ENCODE measurements around the gene ZBP1.

Gene ZBP1

DNA sequence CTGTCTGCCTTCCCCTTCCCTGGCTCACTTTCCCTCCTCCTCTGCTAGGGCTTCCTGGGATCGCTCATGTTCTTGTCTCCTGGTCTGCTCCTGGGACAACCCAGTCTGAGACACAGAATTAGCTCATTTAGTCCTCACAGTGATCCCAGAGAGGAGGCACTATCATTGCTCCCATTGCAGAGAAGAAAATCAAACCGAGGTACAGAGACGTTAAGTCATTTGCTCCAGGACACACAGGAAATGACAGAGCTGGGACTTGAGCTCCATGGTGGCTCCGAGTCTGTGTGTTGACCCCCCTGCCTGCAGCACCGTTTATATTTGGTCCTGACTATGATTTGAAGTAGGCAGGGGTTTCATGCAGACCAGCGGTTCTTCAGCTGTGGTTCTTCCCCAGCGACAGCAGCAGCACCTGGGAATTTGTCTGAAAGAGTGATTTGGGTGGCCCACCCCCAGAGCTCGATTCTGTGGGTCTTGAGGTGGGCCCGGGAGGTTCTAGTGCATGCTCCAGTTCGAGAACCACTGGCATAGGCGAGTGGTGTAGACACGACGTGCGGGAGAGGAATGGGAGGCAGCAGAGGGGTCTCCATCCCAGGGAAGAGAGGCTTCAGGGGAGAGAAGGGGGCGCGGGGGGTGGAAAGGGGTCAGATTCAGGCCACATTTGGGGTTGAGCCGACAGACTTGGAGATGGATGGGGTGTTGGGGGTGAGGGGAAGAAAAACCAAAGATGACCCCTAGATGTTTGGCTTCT is 34.6 kb downstream of the ZBP1 start:
- no peak for DNase-seq

DNA sequence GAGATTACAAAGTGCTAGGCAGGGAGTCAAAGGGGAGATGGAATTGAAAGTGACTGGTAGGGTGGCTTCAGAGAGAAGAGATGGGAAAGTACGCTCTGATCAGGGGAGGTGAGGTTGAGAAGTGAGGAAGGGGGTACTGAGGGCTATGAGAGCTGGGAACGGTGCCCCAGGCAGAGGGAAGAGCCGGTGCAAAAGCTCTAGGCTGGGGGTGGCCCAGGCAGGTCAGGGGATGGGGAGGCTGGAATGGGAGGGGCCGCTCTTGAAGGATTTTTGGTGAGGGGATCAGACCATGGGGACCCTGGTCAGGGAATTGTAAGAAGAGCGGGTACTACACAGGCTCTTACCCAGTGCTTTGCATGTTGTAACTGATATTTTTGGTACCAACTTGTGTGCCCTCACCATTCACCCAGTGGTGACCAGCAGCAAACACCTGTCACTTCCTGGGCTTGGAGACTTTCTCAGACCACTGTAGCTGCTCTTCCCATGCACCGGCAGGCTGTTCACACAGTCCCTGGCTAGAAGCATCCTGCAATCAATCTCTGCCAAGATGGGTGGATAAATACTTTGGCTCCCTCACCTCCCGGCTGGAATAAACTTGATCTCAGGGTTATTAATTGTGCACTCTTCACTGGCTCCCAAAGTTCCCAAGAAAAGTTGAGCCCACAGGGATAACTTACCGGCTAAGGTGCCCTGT is 35.3 kb downstream of the ZBP1 start:
- DNase-seq: no peak

DNA sequence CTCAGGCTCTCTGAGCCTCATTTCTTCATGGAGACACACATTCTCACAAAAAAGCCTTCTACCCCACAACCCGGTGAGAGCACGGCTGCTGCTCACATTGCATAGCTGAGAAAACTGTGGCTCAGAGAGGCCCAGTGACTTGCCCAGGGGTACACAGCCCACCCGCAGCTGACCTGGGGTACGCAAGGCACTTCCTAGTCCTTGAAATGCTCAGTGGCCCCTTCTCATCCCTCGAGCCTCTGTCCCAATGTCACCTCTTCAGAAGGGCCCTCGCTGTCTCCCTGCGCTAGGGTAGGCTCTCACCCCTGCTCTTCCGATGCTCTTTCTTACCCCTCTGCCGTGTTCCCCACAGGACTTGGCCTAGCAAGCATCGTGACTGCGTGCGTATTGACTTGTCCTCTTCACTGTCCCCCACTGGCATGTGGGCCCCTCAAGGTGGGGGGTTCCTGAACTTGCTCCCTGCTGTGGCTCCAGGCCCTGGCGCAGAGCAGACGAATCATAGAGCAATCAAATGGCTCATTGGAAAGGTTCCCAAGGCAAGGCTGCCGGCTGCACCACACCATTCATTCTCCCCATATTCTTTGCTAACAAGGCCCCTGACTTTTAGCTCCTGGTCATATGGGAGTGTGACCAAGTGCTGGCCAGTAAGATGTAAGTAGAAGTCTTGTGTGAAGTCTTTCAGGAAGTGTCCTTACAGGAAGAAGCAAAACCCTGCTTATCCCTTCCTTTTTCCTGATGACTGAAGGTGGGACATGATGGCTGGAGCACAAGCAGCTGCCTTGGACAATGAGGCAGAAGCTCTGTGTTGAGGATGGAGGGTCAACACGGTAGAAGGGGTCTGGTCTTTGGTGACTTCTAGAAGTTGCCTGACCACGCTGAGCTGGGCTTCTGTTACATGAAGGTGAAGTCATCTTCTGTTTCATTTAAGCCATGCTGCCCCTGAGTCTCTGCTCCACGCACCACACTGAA is 36.7 kb downstream of the ZBP1 start:
- no peak for DNase-seq

DNA sequence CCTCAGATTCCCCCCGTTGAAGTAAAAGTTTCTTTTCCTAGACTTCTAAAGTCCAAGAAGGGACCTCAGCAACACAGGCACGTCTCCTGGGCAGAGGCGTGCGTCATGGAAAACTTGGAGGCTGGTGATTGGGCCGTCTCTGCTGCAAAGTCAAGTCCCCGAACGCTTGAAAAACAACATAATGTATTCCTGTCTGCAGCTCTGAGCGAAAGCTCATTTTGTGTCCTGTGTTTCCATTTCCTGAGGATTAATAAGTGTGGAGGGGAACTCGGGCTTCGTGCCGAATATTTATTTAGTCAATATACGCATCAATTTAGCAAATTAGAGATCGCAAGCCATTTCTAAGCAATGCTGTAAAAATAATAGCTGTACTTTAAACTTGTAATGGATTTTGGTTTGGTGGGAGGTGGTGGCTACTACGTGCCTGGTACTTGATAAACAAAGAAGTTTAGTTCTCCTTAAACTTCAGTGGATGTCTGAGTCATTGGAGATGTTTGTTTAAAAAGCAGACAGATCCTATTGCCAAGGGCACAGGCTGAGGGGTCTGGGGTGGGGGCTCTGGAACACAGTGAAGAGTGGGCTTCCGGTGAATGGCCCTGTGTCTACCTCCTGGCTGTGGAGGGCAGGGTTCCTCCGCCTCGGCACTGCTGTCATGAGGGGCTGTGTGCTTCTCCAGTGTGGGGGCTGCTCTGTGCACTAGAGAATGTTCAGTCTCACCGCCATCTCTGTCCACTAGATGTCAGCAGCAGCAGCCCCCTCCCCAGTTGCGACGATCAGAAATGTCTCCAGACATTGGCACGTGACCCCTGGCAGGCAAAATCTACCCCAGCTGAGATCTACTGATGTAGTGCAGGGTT is 37.6 kb downstream of the ZBP1 start:
- DNase-seq: no peak

DNA sequence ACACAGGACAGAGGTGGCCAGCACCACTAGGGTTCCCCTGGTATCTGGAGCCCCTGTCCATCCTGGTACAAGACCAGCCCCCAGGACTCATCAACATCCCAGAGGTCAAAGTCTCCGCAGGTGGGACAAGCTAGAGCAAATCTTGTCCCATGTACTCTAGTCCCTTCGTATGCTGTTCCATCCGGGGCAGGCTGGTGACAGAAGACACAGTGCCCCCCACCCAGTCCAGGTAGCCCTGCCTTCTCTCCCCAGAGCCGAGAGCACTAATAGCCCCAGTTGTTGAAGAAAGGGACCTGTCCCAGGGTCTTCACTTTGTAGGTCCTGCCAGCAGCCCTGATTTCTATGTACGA is 38.2 kb downstream of the ZBP1 start:
- no peak for DNase-seq

DNA sequence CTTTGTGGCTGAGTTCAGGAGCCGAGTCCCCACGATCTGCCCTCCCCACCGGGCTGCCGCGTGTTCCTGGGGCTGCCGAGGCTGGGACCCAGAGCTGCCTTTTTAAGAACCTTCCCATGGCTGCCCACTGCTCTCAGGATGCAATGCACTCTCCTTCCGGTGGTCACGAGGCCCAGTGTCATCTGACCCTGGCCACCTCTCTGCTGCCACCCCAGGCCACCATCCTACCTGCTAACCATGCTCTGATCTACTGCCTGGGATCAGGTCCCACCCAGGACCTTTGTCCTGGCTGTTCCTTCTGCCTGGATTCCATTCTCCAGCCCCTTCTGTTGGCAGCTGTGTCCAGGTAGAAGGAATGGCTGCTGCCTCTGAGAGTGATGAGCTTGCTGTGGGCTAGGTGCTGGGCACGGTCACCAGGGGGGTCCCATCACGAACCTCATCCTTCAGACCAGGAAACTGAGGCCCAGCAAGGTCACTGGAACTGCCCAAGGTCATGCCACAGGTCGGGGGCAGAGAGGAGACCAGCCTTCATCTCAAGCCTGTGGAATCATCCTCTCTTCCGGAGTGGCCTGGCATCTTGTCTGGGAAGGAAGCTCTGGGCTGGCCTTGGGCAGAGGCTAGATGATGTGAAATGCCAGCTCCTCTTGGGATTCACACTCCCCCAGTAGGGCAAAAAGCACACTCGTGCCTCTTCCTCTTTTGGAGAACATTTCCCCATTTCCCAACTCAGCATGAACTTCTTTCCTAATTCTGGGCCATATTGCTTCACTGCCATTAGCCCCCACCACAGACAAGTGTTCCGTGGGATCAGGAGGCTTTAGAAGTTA is 38.8 kb downstream of the ZBP1 start:
- DNase-seq: no peak

DNA sequence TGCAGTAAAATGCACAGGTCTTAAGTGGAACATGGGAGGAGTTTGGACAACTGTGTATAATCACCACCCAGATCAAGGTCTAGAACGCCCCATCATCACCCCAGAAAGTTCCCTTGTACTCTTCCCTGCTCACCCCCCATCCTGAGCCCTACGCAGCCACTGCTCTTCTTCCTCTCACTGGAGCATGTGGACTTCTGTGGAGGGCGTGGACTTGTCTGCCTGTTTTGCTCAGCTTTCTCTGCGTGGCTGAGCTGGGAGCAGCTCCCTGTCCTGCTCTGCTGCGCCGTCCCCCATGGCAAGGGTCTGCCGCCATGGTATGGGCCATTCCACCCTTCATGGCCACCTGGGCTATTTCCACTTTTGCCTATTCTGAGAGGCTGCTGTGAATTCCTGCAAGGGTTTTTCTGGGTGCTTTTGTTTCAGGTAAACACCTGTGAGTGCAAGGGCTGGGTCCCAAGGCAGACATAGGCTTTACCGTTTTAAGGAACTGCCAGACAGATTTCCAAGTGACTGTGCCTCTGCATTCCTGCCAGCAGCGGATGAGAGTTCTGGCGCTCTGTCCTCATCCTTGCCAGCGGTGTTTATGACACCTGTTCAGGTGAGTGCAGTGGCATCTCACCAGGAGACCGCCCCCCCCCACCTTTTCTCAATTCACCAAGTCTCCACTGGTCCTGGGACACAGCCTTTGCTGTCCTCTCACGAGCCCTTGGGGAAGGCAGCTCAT is 39.6 kb downstream of the ZBP1 start:
- DNase-seq: no peak

DNA sequence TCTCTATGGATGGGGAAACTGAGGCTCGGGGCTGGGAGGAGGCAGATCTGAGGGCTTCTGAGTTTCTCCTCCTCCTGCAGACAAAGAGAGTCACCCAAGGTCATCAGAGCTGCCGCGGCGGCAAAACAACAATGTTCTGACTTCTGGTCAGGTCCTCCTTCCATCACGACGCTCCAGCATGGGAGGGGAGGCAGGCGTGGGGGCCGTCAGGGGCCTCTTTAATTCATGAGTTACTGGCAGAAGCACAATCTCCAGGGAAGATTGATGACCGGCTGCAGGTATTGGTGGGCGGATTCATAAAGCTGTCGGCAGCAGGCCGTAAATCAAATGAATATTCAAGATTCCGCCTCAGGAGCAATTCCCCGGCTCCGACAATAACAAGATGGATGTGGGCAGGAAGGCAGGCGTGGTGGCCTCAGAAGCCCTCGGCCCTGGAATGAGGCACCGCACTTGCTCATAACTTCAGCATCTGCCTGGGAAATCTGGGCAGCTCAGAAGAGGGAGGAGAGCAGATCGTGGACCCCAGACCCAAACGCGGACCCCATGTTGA is 40.3 kb downstream of the ZBP1 start:
- no peak for DNase-seq

DNA sequence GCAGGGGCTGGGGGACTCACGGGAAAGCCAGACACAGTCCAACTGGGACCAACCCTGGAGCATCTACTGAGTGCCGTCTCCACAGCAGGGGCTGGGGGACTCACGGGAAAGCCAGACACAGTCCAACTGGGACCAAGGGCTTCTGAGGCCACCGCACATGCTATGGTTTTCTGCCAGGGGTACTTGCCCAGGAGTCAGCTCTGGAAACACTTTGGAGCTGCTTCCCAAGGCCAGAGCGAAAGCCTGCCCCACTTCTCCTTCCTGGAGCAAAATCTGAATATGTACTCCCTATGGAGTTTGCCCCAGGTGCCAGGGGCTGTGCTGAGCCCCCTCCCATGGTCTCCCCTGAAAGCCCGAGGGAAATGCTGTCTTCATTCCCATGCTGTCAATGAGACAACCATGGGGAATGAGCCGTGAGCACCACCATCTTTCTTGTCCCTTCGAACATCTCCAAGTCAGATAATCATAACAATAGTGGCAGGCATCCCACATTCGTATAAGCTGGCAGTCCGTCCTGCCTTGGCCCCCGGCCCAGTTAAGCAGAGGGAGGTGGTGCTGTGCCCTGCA is 40.8 kb downstream of the ZBP1 start:
- DNase-seq: no peak

DNA sequence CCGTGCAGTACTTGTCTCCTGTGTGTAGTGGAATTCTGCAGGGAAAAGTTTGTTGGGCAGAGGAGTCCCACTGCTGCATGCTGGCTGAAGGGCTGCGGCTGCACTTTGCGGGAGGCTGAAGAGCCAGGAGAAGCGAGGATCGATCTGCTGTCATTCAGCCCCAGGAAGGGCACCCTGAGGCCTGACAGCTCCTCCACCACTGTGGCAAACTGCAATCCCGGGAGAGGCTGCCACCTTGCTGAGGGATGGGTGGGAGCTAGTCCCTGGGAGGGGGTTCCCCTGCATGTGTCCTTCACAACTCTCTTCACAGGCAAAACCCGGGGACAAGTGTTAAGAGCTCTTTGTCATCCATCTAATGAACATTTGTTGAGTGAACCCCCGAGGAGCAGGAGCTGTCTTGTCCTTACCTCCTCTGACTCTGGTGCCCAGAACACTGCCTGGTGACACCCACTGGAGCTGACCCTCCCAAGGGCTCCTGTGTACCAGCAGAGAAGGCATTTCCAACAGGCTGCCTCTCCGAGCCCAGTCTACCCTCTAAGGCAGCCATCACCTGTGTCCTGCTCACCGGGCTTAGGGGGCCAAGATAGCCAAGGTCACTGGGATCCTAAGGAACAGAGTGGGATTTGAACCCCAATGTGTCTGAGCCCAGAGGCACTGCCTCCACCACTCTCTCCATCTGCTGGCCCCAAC is 41.6 kb downstream of the ZBP1 start:
- DNase-seq: no peak

DNA sequence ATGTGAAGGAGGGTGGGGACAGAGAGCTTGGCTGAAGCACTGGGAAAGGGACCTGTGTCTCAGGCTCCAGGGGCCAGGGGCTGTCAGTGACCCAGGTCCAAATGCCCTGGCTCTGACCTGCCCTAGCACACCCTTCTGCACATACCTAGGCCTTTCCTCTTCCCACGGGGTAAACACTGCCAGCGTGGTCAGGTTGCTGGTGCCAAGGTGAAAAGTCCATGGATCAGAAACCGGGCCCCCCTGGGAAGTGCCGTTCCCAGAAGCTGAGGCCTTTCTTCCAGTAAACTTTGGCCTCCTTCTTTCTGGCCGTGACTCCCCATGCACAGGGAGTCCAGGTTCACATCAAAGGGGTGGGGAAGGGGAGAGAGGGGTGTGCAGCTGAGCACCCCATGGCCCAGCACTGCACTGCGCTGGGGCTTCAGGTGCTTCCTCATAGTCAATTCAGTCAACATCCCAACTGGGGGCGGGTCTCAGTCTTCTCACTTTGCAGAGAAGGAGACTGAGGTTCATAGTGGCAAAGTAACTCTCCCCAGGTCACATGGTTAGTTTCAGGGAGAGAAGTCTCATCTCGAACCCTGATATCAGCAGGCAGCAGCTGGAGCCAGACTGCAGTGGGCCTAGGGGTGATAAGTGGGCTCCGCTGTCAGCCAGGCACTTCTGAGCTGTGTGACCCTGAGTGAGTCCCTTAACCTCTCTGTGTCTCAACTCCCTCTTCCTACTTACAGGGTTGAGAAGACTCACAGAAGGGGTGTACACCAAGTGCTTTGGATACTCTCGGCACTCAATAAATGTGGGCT is 42.3 kb downstream of the ZBP1 start:
- DNase-seq: no peak

DNA sequence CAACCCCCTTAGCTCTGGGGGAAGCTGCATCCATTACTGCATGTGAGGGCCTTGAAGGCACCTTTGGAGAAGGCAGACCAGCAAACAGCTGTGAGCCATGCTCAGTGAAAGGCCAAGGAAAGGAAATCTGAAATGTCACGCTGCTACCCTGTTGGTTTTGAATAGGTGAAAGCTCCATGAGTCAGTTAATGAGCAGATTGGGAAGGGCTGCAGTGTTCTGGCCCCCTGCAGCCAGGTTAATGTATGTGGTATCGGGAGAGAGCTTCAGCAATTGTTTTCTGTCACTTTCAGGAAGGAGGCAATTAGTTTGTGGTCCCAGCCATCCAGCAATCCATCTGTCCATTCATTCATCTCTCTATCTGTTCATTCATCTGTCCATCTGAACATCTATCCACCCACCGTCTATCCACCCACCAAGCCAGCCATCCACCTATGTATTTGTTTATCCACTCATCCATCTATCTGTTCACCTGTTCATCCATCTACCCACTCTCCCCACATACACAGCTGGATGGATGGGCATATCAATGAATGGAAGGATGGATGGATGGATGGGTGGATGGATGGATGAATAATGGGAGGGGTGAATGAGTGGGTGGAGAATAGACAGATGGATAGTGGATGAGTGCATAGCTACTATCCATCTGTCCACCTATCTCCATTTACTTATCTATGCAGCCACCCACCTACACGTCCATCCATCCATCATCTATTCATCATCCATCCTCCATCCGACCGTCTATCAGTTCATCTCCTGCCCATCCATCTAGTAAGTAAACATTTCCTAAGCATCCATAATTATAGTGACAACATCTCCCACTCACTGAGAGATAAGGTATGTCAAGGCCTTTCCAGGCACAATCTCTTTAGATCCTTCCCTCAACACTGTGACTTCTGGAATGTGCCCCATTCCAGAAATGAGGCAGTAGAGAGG is 43.3 kb downstream of the ZBP1 start:
- DNase-seq: no peak

DNA sequence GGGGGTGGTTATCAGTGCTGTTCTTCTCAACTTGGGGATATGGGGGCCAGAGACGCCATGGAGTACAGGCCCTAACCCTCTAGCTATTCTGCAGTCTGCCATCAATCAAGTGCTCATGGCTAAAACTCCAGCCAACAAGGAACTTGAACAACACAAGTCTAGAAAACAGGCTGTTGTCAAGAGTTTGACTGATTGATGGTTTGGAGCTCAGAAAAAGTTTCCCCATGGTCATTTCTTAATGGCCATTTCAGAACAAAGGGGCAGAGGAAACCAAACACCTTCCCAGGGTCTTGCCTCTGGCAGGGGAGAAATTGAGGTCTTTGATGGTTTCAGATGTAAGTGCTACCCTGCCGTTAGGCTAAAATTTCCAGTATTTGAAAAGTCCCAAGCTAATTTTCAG is 44.2 kb downstream of the ZBP1 start:
- no peak for DNase-seq

DNA sequence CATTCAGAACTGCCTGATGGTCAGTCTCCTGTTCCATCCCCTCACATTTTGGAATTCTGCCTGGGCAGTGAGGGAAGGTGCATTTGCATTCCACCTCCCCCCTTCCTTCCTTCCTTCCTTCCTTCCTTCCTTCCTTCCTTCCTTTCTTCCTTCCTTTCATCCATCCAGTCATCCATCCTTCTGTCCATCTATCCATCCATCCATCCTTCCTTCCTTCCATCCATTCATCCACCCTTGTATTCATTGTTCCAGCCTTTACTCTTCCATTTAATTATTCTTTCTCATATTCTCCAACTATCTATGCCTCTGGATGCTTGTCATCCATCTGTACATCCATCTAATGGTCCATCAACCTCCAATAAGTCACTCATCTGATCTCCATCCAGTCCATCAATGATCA is 45.3 kb downstream of the ZBP1 start:
- DNase-seq: no peak

DNA sequence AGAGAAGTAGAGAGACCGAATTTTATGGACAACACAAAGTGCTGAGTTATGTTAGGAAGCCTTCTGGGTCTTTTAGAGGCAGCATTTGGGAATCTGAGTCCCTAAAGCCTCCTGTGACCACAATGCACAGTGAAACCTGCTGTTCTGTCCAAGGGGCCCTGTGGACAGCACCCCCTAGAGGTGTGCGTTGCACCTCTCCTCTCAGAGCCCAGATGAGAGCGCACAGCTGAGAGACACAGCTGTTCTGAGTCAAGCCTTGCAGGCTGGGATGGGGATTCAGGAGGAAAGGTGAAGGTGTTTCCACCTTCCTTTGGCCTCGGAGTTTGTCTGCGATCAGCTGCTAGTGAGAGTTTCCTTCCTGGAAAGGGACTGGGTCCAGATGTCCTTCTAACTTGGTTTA is 46.3 kb downstream of the ZBP1 start:
- no peak for DNase-seq

DNA sequence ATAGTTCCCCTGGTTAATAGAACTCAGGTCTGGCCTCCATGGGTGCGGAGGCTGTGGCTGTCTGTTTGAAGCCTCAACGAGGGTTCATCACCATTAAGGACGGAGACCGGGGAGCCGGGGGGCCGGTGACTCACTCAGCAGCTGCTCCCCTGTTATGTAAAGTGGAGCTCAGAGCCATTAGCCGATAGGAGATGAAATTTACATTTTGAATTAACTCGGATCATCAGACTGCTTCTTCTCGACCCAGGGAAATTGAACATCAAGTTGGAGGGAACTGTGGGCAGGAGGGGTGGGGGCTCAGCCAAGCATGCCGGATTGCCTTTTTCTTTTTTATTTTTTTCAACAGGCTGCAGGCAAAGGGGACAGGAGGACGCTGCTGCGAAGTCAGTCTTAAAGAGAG is 47.0 kb downstream of the ZBP1 start:
- DNase-seq: no peak

DNA sequence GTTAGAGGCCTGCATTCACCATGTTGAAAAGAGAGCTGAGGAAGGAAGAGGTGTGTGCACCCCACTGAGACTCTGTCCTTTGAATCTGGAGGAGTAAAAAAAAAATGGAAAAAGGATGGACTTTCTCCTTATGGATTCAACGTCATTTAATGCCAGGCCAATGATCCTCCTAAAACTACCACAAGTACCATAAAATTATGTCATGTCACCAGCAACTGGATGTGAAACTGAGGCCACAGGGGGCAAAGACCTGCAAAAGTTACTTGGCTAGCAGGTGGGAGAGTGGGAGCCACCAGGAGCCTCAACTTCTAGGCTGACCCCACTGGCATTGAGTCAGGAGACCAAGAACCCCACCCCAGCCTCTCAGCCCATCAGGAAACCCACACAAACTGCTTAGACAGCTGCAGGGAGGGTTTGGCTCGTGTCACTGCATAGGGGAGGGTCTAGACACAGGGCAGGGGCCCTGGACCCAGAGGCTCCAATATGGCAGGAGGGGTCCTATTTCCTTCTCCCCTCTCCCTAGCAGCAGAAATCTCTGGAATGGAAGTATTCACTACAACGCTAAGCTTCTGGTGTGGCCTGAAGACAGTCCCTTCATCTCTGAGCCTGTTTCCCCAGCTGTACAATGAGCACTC is 48.3 kb downstream of the ZBP1 start:
- DNase-seq: no peak

All from fibroblast of skin of scalp (primary cell).